ENCODE measurements around the gene GSTA5. TPM values are rescaled to one million over a fixed set of nuclear protein-coding genes. Genes with fewer than 3 reads are reported as not detected.
"Not testable (repeated sequence)": the region's sequence is repeated elsewhere in the genome, so short reads cannot be mapped to it uniquely, and the experiment has no call there.

Gene GSTA5
- total RNA-seq, 1 donor from 2014 or later, result not detected

DNA sequence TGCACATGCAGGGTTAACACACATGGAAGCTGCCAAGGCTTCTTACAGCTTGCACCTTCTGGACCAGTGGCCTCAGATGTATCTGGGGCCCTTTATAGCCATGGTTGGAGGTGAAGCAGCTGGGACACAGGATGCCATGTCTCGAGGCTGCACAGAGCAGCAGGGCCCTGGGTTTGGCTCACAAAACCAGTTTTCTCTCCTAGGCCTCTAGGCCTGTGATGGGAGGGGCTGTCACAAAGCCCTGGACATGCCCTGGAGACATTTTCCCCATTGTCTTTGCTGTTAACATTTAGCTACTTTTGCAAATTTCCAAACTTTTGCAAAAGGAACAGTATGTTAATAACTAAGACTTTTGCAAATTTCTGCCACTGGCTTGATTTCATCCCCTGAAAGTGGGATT, 18.8 kb downstream of the GSTA5 start:
- no peaks in the 10 kb centered on the region for H3K4me1 Mint-ChIP-seq (ENCODE audit: unreplicated experiment)
- DNase-seq (ENCODE audit: low spot score), result no peak
- peaks cover 6% of the 10 kb centered on the region for H3K36me3 Mint-ChIP-seq (ENCODE audit: low read depth, unreplicated experiment)
- TF ChIP-seq, protein P1, sequence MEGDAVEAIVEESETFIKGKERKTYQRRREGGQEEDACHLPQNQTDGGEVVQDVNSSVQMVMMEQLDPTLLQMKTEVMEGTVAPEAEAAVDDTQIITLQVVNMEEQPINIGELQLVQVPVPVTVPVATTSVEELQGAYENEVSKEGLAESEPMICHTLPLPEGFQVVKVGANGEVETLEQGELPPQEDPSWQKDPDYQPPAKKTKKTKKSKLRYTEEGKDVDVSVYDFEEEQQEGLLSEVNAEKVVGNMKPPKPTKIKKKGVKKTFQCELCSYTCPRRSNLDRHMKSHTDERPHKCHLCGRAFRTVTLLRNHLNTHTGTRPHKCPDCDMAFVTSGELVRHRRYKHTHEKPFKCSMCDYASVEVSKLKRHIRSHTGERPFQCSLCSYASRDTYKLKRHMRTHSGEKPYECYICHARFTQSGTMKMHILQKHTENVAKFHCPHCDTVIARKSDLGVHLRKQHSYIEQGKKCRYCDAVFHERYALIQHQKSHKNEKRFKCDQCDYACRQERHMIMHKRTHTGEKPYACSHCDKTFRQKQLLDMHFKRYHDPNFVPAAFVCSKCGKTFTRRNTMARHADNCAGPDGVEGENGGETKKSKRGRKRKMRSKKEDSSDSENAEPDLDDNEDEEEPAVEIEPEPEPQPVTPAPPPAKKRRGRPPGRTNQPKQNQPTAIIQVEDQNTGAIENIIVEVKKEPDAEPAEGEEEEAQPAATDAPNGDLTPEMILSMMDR (IDR thresholded peaks at IDR 0.05; ENCODE audit: unreplicated experiment), result no peak
- no peak overlapping the region for H3K4me3 Mint-ChIP-seq (ENCODE audit: unreplicated experiment)
- H3K9me3 Mint-ChIP-seq (ENCODE audit: unreplicated experiment), result no peaks in the 10 kb centered on the region
- H3K27ac Mint-ChIP-seq (ENCODE audit: unreplicated experiment), result no peak overlapping the region
- H3K27me3 Mint-ChIP-seq (ENCODE audit: unreplicated experiment), result peaks cover 4% of the 10 kb centered on the region

DNA sequence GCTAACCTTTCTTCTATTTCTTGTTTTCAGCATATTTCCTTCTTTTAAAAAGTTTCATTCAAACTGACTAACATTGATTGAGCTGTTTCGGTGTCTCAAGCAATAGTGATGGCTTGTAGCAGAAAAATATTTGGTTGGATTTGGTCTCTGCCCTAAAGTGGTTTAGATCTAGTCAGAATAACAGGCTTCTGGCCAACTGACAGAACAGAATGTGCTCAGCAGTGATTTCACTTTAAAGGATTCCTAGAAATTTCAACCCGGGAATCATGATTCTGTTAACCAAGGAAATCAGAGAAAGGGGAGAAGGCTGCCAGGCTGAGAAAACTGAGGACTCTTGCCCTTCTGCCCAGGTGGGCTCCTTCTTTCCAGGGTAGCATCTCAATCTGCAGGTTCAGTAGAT, 20.4 kb downstream of the GSTA5 start:
- Mint-ChIP-seq H3K4me1 (ENCODE audit: unreplicated experiment) (no peaks in the 10 kb centered on the region), H3K9me3 (ENCODE audit: unreplicated experiment) (no peaks in the 10 kb centered on the region), H3K27me3 (ENCODE audit: unreplicated experiment) (peaks cover 4% of the 10 kb centered on the region), H3K36me3 (ENCODE audit: low read depth, unreplicated experiment) (peaks cover 6% of the 10 kb centered on the region), H3K4me3 (ENCODE audit: unreplicated experiment) (no peak overlapping the region), H3K27ac (ENCODE audit: unreplicated experiment) (no peak overlapping the region)
- DNase-seq (ENCODE audit: low spot score), result no peak
- TF ChIP-seq, protein P1 (IDR thresholded peaks at IDR 0.05; ENCODE audit: unreplicated experiment), result no peak

- DNase-seq (ENCODE audit: low spot score), result peak; percentile 57
- Mint-ChIP-seq H3K36me3 (ENCODE audit: low read depth, unreplicated experiment) (no peaks in the 10 kb centered on the region), H3K4me1 (ENCODE audit: unreplicated experiment) (no peaks in the 10 kb centered on the region), H3K9me3 (ENCODE audit: unreplicated experiment) (no peaks in the 10 kb centered on the region), H3K4me3 (ENCODE audit: unreplicated experiment) (no peak overlapping the region), H3K27me3 (ENCODE audit: unreplicated experiment) (no peaks in the 10 kb centered on the region), H3K27ac (ENCODE audit: unreplicated experiment) (no peak overlapping the region)
- TF ChIP-seq, protein P1 (IDR thresholded peaks at IDR 0.05; ENCODE audit: unreplicated experiment), result peak; percentile 79
These were observed 25.2 kb downstream of the GSTA5 start for GRCh38 chr6:52815167-52816092.

DNA sequence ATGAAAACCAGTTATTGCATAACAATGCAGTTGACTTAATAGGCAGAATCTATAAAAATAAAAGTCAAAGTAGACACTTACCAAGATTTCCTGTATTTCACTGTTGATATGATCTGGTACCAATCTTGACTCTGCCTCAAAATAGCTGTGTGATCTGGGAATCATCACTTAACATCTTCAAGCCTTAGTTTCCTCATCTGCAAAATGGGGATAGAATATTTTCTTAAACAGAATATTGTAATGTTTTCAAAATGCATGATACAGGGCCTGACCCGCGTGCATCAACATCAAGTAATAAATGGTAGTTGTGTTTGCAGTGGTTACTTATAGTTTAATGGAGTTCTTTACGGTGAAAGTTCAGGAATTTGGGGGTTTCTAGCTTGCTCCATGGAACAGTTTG, 26.1 kb downstream of the GSTA5 start:
- H3K36me3 Mint-ChIP-seq (ENCODE audit: low read depth, unreplicated experiment); H3K4me3 Mint-ChIP-seq (ENCODE audit: unreplicated experiment); H3K27me3 Mint-ChIP-seq (ENCODE audit: unreplicated experiment); H3K4me1 Mint-ChIP-seq (ENCODE audit: unreplicated experiment); H3K27ac Mint-ChIP-seq (ENCODE audit: unreplicated experiment); DNase-seq (ENCODE audit: low spot score); H3K9me3 Mint-ChIP-seq (ENCODE audit: unreplicated experiment): not testable (repeated sequence)

DNA sequence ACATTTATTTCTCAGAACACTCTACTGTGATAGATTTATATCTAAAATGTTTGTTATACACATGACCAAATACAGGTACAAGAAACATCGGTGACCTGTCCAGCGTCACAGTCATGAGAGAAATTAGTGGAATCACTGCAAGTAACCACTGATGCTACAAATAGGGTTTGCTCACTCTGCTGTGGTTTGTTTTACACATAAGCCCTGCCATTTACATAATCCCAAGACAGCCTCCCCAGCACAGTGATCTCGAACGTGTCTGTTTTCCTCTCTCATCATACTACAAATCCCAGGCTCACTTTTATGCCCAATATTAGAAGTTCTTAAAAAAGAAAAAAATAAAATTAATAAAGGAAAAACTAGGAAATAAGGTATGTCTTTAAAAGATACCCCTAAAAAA, 30.8 kb downstream of the GSTA5 start:
- H3K27ac Mint-ChIP-seq (ENCODE audit: unreplicated experiment); DNase-seq (ENCODE audit: low spot score); H3K36me3 Mint-ChIP-seq (ENCODE audit: low read depth, unreplicated experiment); H3K27me3 Mint-ChIP-seq (ENCODE audit: unreplicated experiment); H3K4me3 Mint-ChIP-seq (ENCODE audit: unreplicated experiment); H3K4me1 Mint-ChIP-seq (ENCODE audit: unreplicated experiment); H3K9me3 Mint-ChIP-seq (ENCODE audit: unreplicated experiment): not testable (repeated sequence)

- TF ChIP-seq, protein P1 (IDR thresholded peaks at IDR 0.05; ENCODE audit: unreplicated experiment), result no peak
- Mint-ChIP-seq H3K4me1 (ENCODE audit: unreplicated experiment) (no peaks in the 10 kb centered on the region), H3K36me3 (ENCODE audit: low read depth, unreplicated experiment) (no peaks in the 10 kb centered on the region), H3K9me3 (ENCODE audit: unreplicated experiment) (no peaks in the 10 kb centered on the region), H3K27ac (ENCODE audit: unreplicated experiment) (no peak overlapping the region), H3K27me3 (ENCODE audit: unreplicated experiment) (no peaks in the 10 kb centered on the region), H3K4me3 (ENCODE audit: unreplicated experiment) (no peak overlapping the region)
- no peak for DNase-seq (ENCODE audit: low spot score)
These were observed 32.0 kb downstream of the GSTA5 start for GRCh38 chr6:52808660-52809059.

DNA sequence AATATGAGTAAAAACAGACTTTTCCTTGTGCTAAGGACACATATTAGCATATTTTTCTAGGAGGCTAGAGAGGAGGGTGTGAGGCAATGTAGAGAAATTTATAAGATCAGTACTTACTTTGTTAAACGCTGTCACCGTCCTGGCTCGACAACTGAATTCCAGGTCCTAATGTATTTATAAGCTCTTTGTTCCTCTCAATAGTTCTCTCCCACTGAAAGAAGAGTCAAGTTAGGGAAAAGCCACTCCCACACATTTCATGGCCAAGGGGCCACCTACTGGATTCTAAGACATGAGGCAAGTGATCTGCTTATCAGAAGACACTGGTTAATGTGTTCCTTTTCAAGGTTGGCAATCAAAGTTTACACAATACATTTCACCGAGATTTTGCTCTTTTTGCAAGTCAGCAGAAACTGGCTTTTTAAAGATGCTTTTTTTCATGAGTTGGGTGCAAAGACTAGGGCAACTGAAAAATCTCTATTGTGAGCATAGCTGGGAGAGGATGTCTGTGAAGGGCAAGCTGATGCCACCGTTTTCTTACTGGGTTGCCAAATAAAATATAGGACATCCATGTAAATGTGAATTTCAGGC, 36.9 kb downstream of the GSTA5 start, which contains the start of gene GSTA1:
TSS of gene GSTA1 (minus strand) at position 149 of the 588 bp plus-strand sequence. CDS start 4,549 bp downstream, outside the sequence.
- DNase-seq (ENCODE audit: low spot score); H3K9me3 Mint-ChIP-seq (ENCODE audit: unreplicated experiment); H3K27ac Mint-ChIP-seq (ENCODE audit: unreplicated experiment); H3K4me1 Mint-ChIP-seq (ENCODE audit: unreplicated experiment); H3K27me3 Mint-ChIP-seq (ENCODE audit: unreplicated experiment); H3K36me3 Mint-ChIP-seq (ENCODE audit: low read depth, unreplicated experiment); H3K4me3 Mint-ChIP-seq (ENCODE audit: unreplicated experiment): not testable (repeated sequence)

Data from endothelial cell (in vitro differentiated cells).